GM18909 (cell line): Measurements from ENCODE around the gene PRSS38.

Experiments
- ATAC-seq: cut with Tn5 transposase; IDR thresholded peaks from one replicate; pipeline ENCODE4 v1.9.1; 2021; ENCODE audit warnings: mild to moderate bottlenecking; ENCODE audit not compliant: unreplicated experiment, poor library complexity

The PRSS38 gene

GRCh38 chr1:227815468-227816409, at the start of gene PRSS38:
PRSS38 (plus strand) TSS chr1:227815675; CDS start chr1:227815717, 42 bp downstream.
- no peak for ATAC-seq

GRCh38 chr1:227766015-227766634, 49.4 kb upstream of the PRSS38 start:
- peak; percentile 54 for ATAC-seq

GRCh38 chr1:227766653-227767277, 48.7 kb upstream of the PRSS38 start:
- no peak for ATAC-seq

- no peak for ATAC-seq
Measured at GRCh38 chr1:227767401-227768124, 47.9 kb upstream of the PRSS38 start.

- no peak for ATAC-seq
Measured at GRCh38 chr1:227768125-227768439, 47.4 kb upstream of the PRSS38 start.

DNA sequence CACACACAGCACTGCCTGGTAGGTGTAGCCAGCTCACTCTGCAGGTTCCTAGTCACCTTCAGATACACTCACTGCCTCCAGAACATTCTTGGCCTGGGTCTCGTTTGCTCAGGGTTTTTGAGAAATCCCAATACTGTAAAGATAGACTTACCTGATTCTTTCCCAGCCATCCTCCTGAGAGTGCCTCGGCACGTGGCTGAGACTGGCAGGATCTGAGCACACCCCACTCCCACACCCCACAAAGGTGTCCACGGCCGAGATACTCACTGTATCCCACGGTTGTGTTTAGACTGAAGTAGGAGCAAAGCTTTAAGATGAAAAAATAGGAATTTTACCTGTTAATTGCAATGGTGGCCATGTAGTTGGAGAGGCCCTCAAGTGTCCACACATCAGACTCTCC, 46.8 kb upstream of the PRSS38 start:
- ATAC-seq: no peak

DNA sequence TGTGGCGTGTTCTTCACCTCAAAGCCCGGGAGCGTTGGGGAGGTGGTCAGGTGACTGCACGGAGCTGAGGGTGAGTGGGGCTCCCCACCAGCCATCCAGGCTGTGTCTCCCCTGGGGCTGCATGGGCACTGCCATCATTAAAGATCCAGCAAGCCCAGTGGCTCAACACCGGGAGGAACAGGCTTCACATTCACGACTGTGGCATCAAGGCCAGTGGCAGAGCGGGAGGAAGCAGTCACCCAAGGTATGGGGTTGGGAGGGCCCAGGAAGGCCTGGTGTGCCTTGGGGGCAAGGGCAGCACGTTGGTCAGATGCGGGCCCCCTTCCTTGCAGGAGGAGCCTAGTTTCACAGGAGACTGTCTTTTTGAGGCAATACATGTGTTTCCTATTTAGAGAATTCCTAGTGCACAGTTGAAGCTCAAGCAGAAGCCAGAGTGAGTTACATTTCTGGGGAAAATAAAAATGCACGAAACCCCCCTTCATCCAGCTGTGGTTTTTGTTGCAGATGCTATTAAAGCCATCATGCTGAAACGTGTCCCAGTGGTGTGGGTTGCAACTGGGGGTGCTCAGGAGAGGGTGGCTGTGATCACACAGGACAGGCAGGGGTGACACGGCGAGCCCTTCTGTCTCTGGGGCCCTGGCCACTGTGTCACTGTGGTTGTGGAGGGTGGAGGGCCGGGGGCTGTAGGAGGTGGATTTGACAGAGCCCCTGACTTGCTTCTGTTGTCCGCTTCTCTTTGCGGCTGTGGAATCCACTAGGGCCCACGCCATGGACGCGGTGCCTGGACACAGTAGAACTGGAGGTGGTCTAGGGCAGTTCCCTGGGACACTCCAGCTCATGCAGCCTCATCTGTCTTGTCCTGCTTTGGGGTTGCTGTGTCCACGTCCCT, 46.2 kb upstream of the PRSS38 start:
- ATAC-seq: no peak

DNA sequence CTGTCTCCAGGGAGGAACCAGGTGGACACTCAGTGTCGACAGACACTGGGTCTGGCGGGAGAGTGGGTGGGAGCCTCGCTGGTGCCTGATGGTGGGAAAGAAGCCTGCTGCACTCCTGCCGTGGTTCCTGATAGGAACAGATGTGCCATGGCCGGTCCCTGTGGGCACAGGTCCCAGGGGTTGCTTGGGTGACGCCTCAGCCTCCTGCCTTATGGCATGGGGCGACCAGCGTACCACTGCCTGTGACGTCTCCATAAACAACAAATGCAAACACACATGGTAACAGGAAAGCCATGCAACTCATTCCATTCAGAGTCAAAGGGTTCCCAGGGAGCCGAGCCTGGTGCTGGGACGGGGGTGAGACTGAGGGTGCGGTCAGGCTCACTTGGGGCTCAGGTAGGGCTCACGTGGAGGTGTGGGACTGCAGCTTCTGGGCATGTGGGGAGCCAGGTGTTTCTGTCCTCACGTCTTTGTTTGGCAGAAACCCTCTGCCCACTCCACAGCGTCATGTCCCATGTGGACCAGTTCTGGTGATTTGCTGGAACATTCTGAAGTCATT, 45.5 kb upstream of the PRSS38 start:
- ATAC-seq: no peak

GRCh38 chr1:227770812-227771211, 44.7 kb upstream of the PRSS38 start:
- no peak for ATAC-seq

GRCh38 chr1:227771326-227771725, 44.1 kb upstream of the PRSS38 start:
- no peak for ATAC-seq

- ATAC-seq: no peak
Measured at GRCh38 chr1:227771771-227772170, 43.7 kb upstream of the PRSS38 start.

DNA sequence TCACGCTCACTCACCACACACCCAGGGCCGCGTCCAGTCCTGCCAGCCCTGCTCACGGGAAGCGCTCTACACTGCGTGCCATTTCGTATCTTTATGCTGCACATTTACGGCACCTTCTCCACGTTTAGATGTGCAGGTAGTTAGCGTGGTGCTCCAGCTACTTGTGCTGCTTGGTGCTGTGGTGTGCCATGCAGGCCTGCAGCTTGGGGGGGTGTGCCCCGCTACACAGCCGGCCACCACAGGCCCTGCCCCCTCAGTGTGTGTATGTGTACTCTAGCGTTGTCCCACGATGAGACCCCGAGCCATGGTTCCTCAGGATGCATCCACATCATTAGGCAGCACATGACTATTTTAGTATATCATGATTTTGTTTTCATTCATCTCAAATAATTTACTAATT, 41.9 kb upstream of the PRSS38 start:
- no peak for ATAC-seq

- no peak for ATAC-seq
Measured at GRCh38 chr1:227774051-227774731, 41.3 kb upstream of the PRSS38 start.

- ATAC-seq: no peak
Measured at GRCh38 chr1:227774821-227775661, 40.4 kb upstream of the PRSS38 start.

GRCh38 chr1:227775841-227776240, 39.6 kb upstream of the PRSS38 start:
- ATAC-seq: no peak

DNA sequence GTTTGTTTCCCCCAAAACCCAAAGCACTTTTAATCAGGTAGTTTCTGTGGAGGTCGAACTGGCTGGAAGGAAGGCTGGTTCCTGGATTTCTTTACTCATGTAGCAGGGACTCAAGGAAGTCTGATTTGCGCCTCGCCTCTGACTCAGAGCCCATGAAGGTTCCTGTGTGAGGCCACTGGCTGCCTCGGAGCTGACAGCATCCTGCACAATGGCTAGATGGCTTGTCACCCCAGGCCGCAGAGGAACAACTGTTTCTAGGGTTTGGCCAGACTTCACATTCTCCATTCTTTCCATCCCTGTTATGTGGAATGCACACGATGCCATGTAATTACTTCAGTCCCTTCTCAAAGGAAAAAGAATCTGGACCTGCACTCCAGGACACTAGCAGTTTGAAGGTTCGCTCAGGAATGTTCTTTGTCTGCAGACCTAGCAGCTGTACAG, 39.1 kb upstream of the PRSS38 start:
- ATAC-seq: no peak

GRCh38 chr1:227777156-227777555, 38.3 kb upstream of the PRSS38 start:
- ATAC-seq: no peak

GRCh38 chr1:227777646-227778045, 37.8 kb upstream of the PRSS38 start:
- no peak for ATAC-seq
